ENCODE results near the gene LRRC2. TPM values are rescaled to one million over a fixed set of nuclear protein-coding genes. Genes with fewer than 3 reads are reported as not detected.

The LRRC2 gene
- total and polyA plus RNA-seq, 9 of the 15 experiments (the other 6 are each of a cell fraction or from before 2014, with no cell fraction given) = 0.01 to 0.04 (median 0.03) TPM; not detected in 5

DNA sequence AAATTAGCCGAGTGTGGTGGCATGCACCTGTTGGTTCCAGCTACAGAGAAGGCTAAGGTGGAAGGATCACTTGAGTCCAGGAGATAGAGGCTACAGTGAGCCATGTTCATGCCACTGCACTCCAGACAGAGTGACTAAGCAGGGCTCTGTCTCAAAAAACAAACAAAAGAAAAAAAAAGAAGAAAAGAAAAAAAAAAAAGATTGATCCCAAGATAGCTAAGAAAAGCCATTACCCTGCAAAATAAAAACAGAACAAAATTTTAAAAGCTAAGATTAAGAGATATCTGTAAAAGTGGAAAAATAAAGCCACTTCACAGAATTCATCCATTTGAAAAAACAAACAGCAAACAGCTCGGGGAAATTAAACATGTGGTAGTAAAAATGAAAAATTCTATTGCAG is 23.8 kb downstream of the LRRC2 start (continued):
- TF ChIP-seq, protein P1, sequence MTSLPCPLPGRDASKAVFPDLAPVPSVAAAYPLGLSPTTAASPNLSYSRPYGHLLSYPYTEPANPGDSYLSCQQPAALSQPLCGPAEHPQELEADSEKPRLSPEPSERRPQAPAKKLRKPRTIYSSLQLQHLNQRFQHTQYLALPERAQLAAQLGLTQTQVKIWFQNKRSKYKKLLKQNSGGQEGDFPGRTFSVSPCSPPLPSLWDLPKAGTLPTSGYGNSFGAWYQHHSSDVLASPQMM (CRISPR knock-in tag; IDR thresholded peaks at IDR 0.05) = no peak
- TF ChIP-seq, protein P2, sequence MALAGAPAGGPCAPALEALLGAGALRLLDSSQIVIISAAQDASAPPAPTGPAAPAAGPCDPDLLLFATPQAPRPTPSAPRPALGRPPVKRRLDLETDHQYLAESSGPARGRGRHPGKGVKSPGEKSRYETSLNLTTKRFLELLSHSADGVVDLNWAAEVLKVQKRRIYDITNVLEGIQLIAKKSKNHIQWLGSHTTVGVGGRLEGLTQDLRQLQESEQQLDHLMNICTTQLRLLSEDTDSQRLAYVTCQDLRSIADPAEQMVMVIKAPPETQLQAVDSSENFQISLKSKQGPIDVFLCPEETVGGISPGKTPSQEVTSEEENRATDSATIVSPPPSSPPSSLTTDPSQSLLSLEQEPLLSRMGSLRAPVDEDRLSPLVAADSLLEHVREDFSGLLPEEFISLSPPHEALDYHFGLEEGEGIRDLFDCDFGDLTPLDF (CRISPR knock-in tag; IDR thresholded peaks at IDR 0.05) = no peak
- no peak for TF ChIP-seq ZNF586 (CRISPR knock-in tag; conservative IDR thresholded peaks at IDR 0.05)
- TF ChIP-seq SREBF1 (IDR thresholded peaks at IDR 0.05; ENCODE audit: borderline replicate concordance, low read depth, low read length) = no peak
- TF ChIP-seq MED1 (CRISPR knock-in tag; IDR thresholded peaks at IDR 0.05; ENCODE audit: borderline replicate concordance) = no peak
- no peak for TF ChIP-seq NR2F6 (CRISPR knock-in tag; IDR thresholded peaks at IDR 0.05)
- no peak for TF ChIP-seq CXXC5 (CRISPR knock-in tag; IDR thresholded peaks at IDR 0.05)
- no peak for TF ChIP-seq ILK (tag; IDR thresholded peaks at IDR 0.05; ENCODE audit: borderline replicate concordance, low read depth)
- TF ChIP-seq DMBX1 (CRISPR knock-in tag; IDR thresholded peaks at IDR 0.05; ENCODE audit: borderline replicate concordance) = no peak
- no peak for TF ChIP-seq TBP (optimal IDR thresholded peaks at IDR 0.05; ENCODE audit: low read depth, low read length)
- TF ChIP-seq, protein P3, sequence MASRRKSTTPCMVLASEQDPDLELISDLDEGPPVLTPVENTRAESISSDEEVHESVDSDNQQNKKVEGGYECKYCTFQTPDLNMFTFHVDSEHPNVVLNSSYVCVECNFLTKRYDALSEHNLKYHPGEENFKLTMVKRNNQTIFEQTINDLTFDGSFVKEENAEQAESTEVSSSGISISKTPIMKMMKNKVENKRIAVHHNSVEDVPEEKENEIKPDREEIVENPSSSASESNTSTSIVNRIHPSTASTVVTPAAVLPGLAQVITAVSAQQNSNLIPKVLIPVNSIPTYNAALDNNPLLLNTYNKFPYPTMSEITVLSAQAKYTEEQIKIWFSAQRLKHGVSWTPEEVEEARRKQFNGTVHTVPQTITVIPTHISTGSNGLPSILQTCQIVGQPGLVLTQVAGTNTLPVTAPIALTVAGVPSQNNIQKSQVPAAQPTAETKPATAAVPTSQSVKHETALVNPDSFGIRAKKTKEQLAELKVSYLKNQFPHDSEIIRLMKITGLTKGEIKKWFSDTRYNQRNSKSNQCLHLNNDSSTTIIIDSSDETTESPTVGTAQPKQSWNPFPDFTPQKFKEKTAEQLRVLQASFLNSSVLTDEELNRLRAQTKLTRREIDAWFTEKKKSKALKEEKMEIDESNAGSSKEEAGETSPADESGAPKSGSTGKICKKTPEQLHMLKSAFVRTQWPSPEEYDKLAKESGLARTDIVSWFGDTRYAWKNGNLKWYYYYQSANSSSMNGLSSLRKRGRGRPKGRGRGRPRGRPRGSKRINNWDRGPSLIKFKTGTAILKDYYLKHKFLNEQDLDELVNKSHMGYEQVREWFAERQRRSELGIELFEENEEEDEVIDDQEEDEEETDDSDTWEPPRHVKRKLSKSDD (conservative IDR thresholded peaks at IDR 0.05; ENCODE audit: low read length) = no peak
- TF ChIP-seq, protein P4, sequence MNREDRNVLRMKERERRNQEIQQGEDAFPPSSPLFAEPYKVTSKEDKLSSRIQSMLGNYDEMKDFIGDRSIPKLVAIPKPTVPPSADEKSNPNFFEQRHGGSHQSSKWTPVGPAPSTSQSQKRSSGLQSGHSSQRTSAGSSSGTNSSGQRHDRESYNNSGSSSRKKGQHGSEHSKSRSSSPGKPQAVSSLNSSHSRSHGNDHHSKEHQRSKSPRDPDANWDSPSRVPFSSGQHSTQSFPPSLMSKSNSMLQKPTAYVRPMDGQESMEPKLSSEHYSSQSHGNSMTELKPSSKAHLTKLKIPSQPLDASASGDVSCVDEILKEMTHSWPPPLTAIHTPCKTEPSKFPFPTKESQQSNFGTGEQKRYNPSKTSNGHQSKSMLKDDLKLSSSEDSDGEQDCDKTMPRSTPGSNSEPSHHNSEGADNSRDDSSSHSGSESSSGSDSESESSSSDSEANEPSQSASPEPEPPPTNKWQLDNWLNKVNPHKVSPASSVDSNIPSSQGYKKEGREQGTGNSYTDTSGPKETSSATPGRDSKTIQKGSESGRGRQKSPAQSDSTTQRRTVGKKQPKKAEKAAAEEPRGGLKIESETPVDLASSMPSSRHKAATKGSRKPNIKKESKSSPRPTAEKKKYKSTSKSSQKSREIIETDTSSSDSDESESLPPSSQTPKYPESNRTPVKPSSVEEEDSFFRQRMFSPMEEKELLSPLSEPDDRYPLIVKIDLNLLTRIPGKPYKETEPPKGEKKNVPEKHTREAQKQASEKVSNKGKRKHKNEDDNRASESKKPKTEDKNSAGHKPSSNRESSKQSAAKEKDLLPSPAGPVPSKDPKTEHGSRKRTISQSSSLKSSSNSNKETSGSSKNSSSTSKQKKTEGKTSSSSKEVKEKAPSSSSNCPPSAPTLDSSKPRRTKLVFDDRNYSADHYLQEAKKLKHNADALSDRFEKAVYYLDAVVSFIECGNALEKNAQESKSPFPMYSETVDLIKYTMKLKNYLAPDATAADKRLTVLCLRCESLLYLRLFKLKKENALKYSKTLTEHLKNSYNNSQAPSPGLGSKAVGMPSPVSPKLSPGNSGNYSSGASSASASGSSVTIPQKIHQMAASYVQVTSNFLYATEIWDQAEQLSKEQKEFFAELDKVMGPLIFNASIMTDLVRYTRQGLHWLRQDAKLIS (CRISPR knock-in tag; IDR thresholded peaks at IDR 0.05) = no peak
- no peak for TF ChIP-seq SAP30 (IDR thresholded peaks at IDR 0.05; ENCODE audit: borderline replicate concordance, insufficient read depth, low read depth, low read length, poor library complexity, severe bottlenecking)
- TF ChIP-seq RCOR1 (IDR thresholded peaks at IDR 0.05; ENCODE audit: borderline replicate concordance in 1 of 2, low read depth in 2 of 2, low read length in 2 of 2) = no peak
- no peak for TF ChIP-seq CBX2 (IDR thresholded peaks at IDR 0.05; ENCODE audit: insufficient read depth, low read length, poor library complexity, severe bottlenecking)
- no peak for TF ChIP-seq ZNF507 (tag; conservative IDR thresholded peaks at IDR 0.05)
- no peak for TF ChIP-seq ILF3 (IDR thresholded peaks at IDR 0.05; ENCODE audit: borderline replicate concordance)
- no peak for TF ChIP-seq ASH1L (IDR thresholded peaks at IDR 0.05; ENCODE audit: borderline replicate concordance, low read depth, partially characterized antibody)
- no peak for TF ChIP-seq NONO (IDR thresholded peaks at IDR 0.05; ENCODE audit: low read depth in 2 of 2, low read length in 1 of 2)
